Activated CD4-positive, alpha-beta T cell treated with anti-CD3 and anti-CD28 coated beads, Interleukin-2, amount 50 U/mL, for 48 hours (primary cell): ENCODE measurements around the gene CDH6.
"Not testable (repeated sequence)": the region's sequence is repeated elsewhere in the genome, so short reads cannot be mapped to it uniquely, and the experiment has no call there.

Experiments used
- DNase-seq, 2 experiments: peaks; one replicate each; pipeline ENCODE4 v3.0.0-alpha.2; 2020

The CDH6 gene

DNA sequence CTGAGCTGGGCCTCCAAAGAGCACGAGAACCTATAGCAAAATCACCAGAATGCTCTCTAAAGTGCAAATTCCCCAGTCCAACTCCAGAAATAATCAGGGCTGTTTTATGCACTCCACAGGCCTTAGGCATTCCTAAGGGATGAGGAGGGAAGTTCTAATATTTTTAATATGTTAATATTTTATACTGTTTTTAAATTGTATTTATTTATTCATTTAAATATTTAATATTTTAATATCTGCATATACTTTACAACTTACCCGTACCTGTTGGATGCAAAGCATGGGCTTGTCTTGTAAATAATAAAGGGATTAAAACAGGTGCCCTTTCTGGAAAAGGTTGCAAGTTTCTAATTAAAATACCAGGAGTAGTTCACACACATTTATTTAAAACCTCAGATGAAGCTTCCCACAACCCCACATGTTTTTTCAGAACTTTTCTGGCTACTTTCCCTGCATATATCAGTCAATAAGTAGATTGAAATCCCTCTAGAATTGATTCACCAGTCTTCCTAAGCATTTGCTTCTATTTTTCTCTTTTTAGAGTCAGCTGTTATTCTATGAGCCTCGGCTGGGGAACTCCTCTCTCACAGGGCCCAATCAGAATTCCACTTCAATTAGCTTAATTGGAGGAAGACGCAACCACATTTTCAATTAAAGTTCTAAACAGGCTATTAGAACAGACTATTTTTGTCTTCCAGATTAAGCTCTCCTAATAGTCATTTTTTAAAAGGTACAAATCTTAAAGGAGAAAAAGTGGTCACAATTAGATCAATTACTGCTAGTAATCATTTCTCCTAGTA lies 140.8 kb downstream of the CDH6 start:
- no peak for DNase-seq

DNA sequence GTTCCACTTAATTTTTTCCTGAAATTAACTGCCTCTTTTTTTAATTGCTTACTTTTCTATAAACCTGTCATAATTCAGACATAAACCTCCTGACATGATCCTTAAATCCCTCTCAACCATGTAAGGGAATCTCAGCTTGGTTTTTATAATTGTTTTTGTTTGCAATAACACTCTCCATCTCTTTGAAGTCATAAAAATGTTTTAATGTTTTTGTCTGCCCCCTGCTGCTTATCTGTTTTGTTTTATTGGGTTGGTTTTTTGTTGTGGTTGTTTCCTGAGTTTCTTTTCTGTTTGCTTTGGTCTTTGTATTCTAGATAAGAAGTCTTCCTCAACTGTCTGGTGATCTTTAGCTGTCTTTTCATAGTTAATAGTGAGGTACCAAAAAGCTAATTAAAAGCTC lies 142.0 kb downstream of the CDH6 start:
- no peak for DNase-seq

DNA sequence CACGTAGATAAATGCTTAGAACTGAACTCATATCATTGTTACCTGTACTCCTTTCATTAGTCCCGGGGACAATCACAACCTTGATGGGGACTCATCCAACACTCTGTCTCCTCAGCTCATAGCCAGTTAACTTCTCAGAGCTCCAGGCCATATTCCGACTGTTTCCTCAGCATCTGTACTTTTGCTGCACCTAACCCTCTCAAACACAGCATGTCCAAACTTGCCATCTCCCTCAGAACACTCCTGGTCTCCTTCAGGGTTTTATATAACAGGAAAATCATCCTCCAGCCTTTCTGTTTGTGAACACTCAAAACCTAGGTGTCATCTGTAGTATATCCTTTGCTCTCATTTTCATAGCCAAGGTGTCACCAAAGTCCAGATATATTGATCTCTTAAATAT lies 150.5 kb downstream of the CDH6 start:
- DNase-seq = no peak

DNA sequence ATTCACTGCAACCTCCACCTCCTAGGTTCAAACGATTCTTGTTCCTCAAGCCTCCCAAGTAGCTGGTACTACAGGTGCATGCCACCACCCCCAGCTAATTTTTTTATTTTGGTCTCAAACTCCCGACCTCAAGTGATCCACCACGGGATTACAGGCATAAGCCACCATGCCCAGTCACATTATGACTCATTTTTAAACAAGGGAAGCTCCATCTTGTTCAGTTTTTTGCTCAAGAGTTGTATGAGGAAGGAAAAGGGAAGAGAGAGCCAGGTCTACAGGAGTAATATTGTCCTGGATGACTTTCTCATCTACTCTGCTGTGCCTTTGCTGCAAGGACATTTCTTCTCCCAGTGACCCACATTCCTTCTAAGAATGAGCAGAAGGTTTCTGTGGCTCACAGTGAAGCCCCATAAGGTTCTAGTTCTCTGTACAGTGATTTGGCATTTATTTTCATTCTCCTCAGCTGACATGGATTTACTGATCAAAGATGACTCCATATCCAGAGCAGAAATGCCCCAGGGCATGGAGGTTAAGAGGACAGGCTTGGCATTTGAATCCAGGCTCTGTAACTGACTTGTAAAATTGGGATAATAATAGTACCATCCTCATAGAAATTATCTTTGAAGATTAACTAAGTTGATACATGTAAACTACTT lies 153.5 kb downstream of the CDH6 start:
- no peak for DNase-seq

DNA sequence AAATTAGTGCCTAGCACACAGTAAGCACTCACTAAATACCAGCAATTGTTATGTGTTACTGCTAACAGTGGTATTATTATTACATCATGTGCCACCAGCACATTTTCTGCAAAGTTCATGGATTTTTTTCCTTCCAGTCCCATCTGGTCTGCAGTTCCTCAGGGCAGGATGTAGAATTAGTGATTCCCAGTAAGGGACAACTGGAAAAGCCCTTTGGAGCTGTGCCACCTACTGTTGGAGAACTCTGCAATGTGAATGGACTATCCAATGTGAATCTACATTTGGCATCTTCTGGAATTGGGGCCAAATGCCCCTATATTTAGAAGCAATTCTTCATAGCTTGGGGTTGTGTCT lies 154.0 kb downstream of the CDH6 start:
- no peak for DNase-seq

DNA sequence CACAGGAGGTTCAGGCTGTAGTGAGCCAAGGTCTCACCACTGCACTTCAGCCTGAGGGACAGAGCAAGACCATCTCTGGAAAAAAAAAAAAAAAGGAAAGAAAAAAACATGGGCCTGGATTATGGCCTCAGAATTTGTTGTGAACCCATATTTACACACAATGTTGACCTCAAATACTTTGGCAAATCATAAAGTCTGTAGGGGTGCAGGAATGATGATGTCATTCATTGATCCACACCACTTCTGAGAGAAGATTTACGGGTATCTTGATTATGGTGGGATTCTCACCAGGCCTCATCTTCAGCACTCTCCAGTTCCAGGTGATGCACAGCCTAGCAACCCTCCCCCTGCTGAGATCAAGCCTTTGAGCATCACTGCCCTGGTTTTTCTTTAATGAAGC lies 156.9 kb downstream of the CDH6 start:
- no peak for DNase-seq

DNA sequence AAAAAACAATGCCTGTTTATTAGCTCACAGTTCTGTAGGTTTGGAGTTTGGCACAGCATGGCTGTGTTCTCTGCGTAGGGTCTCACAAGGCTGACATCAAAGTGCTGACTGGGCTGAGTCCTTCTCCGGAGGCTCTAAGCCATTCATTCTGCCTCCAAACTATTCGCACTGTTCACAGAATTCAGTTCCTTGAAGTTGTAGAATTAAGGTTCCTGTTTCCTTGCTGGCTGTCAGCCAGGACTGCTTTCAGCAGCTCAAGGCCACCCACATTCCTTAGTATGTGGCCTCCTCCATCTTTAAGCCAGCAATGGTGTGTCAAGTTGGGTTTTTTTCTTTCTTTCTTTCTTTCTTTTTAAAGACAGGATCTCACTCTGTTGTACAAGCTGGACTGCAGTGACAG lies 161.9 kb downstream of the CDH6 start:
- DNase-seq = no peak

DNA sequence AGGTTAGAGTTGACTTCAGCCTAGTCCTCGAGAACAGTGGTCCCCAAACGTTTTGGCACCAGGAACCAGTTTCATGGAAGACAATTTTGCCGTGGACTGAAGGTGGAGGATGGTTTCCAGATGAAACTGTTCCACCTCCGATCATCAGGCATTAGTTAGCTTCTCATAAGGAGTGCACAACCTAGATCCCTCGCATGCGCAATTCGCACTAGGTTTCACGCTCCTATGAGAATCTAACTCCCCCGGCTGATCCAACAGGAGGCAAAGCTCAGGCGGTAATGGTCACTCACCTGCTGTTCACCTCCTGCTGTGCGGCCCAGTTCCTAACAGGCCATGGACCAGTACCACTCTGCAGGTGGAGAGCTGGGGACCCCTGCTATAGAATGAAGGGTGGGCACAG lies 163.6 kb downstream of the CDH6 start:
- DNase-seq = no peak

DNA sequence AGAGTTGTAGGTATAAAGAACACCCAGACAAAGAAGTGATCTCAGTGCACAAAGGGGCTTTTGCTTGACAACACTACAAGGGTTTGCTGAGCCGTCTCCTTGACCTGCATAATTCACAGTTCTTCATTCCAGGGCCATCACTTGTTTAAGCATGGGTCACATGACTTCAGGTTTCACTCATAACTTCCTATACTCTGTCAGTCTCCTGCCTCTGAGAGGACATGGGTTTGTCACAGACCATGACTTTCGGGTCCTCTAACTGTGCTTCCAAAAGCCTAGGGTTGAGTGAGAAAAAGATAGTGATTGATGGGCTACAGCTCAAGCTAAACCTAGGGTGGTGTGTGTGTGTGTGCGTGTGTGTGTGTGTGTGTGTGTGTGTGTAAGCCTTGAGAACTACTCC lies 166.4 kb downstream of the CDH6 start:
- no peak for DNase-seq

DNA sequence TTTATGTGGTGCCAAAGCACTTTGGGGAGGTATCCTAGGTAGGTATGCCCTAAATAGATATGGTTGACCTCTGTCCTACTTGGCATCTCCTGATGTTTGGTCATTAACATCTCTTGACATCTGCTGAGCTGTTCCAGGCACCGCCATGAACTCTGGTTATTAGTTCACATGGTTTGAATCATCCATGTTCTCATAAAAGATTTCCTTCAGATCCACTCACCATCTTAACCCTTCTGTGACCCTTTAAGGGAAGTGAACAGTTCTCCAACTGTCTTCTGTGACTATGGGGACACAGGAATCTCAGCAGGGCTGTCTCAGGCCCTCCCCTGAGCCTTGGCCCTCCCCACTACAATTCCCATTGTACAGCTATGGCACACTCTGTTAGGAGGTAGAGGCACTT lies 167.7 kb downstream of the CDH6 start:
- no peak for DNase-seq

DNA sequence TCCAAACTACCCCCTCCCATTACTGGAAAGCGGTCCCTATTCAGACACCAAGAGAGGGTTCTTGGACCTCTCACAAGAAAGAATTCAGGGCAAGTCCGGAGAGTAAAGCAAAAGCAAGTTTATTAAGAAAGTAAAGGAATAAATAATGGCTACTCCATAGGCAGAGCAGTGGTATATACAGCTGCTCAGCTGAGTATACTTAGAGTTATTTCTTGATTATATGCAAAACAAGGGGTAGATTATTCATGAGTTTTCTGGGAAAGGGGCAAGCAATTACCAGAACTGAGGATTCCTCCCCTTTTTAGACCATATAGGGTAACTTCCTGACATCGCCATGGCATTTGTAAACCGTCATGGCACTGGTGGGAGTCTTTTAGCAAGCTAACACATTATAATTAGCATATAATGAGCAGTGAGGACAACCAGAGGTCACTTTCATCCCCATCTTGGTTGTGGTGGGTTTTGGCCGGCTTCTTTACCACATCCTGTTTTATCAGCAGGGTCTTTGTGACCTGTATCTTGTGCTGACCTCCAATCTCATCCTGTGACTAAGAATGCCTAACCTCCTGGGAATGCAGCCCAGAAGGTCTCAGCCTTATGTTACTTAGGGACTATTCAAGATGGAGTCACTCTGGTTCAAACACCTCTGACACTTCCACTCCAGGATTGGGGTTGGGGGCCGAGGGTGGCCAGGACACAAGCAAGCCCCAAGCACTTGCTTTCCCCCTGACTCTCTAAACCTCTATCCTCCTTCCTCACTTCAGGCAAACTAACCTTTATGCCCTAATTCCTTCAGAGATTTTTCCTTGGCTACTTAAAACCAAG lies 168.4 kb downstream of the CDH6 start:
- not testable (repeated sequence) for DNase-seq

DNA sequence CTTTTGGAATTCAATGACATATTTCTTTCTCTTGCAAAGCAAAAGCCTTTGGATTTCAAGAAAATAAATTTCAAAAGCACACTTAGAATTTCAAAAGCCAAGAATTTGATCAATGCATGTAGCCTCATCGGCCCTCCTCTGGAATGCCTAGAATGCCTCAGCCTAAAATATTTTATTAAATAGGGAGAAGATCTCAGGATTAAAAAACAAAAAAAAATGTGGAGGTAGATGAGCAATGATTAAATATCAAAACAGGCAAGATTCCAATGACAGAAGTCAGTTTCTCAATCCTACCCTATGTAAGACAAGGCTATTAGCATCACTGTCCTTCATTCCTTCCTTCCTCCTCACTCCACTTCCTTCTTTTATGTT lies 169.0 kb downstream of the CDH6 start:
- no peak for DNase-seq

DNA sequence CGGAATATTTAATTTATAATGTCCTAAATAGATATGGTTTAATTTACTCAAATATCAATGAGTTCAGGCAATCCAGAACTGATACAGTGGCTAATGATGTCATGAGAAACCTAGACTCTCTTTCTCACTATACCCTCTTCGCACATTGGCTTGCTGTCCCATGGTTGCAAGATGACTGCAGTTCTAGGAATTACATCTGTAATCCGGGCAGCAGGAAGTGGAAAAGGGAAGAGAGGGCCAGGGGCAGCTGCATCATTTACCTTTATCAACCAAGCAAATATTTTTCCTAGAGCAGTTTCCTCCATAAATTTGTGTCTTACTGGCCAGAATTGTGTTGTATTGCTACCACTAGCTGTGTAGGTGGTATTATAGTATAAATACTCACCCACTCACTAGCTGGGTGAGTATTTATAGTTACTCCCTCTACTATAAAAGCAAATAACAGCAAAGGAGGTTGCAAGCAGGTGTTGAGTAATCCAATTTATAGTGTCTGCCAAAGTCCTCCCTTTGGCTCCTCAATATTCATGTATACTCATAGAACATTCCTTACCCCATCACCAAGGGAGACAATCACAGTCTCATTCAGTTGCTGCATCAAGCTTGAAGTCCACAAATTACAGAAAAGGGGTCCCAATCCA lies 169.6 kb downstream of the CDH6 start:
- DNase-seq = no peak

DNA sequence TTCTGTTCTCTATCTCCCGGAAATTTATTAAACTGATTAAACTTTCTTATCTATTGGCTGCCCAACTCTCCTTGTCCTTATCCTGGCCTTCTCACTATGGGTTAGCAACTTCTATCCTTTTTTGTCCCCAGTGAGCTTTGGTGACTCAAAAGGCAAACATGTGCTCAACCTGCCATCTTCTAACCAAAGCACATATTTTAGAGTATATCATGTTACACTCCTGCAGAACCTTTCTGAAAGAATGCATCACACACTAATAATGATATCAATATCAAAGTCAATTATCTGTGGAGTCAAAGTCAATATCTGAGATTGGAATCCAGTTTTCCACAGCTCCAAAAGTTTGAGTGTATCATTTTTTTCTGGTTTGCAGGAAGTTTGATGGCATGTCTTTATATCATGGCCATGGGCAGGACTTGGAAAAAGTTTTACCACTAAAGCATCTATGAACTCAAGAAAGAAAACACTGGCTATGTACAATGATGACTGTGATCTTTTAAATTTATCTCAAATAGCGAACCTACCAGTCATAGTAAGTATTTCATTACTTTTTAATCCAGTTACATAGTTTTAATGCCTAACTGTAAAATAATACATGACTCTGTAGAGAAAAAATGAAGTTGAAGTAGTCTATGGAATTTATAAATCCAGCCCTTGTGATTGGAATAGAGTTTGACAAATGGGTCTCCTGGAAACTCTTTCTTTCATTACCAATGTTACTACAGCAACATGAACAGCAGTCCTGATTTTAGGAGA lies 171.6 kb downstream of the CDH6 start:
- DNase-seq = no peak

DNA sequence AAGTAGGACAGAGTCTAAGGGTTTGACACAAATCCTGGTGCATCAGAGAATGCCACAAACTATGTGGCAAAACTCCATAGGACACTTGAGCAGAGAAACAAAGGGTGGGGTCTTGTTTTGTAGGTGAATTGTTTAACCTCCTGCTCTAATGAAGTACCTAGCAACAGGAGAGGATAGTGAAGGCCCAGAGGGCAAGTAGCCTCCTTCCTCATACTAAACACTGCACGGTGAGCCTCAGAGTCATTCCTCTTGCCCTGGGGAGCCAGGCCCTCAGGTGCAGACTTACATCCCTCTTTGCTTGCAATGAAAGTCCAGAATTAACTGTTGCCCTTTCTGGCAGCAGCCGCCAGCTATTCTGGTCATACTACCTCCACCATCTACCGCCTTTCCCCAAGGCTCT lies 172.3 kb downstream of the CDH6 start:
- no peak for DNase-seq

DNA sequence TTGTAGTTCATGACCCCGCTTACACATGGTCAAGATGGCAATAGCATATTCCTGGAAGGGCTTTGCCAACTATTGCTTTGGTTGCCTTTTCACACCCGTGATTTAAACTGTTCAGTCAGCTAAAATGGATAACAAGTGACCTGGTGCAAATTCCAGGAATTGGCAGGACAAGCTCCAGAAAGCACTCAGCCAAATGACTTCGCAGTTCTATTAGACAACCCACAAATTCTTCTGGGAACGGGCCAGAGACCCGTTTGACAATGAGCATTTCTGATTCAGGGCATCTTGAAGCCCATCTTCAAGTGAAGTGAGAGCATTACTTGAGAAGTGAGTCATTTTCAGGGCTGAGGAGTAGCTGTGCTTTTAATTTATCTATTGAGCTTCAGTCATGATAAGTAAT lies 173.5 kb downstream of the CDH6 start:
- no peak for DNase-seq

DNA sequence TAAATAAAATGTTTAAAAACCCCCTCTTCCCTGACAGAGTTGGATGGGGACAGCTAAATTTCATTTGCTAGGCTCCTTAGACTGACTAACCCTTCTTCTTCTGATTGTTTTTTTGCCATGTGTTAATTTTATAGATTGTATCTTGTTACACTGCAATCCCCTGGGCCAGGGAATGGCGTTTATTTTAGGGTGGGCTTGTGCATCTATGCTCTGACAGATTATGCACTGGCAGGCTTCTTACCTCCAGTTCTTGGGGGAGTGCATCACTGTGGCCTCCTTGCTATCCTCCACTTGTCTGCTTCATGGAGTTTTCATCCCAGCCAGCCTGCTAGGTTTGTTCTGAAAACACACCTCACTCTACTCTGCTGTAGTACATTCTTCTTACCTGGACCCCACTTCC lies 178.6 kb downstream of the CDH6 start:
- DNase-seq = no peak

DNA sequence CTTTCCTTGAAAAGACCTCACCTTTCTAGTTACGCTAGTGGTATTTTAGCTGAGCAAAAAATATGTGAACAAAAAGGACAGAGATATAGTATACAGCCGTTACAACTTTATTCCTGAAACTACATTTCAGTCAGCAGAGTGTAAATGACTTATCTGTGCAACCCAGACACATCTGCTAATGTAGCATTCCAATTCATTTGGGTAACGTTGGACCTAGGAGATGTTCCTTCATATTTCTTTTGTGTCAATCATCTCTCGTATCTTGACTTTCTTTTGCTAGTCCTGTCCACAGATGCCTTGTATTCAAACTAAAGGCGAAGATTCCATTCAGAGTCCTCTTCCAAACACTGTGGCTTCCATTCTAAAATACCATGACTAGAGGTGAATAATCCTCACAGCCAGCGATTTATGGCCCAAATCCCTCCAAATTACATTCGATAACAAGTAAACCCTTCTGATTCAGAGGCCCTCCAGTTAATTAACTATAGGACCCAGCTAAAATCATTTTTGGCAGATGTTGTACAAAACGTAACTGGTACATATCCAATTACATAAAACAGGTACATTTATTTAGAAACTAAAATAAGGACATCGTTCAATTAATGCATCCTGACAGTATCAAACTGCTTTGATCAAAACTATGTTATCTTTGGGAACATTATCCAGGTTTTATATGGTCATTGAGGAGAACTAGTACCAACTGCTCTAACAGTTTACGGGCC lies 182.7 kb downstream of the CDH6 start:
- DNase-seq = no peak

DNA sequence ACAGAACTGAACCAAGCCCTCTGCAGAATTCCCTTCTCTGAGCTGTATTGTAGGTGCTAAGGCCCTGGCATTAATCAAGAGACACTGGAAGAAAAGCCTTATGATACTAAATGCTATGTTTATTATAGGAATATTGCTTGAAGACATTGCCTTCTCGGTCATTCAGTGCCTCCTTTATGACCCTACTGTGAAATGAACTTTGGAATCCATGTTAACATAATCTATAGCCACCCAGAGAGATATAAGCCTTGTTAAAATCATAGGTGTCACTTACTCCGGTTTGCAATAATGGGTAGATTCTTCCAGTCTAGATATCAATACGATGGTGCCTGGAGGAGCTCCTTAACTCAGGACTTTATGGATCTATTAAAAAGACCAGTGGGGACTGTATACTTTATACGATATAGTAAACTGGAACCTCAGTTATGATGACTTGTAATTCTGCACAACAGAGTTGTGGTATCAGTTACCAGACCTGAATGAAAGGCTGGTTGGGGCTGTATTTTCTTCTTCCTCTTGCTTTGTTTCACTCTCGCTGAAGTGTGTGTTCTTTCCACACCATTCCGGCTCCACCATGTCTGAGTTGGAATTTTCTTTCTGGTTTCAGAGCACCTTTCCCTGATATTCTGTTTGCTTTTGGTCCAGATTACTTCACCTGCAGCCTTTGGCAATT lies 183.9 kb downstream of the CDH6 start:
- DNase-seq = no peak

DNA sequence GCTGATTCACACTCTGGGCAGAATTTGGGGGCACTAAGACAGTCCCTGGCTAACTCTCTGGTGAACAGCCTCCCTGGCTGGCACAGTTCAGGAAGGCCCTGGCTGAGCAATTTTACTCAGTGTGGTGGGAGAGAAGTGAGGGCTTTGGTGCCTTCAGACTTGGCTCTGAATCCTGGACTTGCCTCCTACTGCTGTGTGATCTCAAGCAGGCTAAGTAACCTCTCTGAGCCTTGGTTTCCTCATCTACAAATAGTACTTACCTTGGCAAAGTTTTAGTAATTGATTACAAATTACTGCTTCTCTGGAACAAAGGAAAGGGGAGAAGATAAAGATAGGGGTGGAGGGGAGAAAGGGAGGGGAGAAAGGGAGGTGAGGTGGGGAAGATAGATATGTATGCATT lies 184.7 kb downstream of the CDH6 start:
- DNase-seq = no peak
